ENCODE data around the gene NELFB. TPM values are rescaled to one million over a fixed set of nuclear protein-coding genes. Genes with fewer than 3 reads are reported as not detected.

NELFB gene
- total and polyA plus RNA-seq, 9 of the 15 experiments (the other 6 are each of a cell fraction or from before 2014, with no cell fraction given): 0.24 to 84.0 (median 29.7) TPM

DNA sequence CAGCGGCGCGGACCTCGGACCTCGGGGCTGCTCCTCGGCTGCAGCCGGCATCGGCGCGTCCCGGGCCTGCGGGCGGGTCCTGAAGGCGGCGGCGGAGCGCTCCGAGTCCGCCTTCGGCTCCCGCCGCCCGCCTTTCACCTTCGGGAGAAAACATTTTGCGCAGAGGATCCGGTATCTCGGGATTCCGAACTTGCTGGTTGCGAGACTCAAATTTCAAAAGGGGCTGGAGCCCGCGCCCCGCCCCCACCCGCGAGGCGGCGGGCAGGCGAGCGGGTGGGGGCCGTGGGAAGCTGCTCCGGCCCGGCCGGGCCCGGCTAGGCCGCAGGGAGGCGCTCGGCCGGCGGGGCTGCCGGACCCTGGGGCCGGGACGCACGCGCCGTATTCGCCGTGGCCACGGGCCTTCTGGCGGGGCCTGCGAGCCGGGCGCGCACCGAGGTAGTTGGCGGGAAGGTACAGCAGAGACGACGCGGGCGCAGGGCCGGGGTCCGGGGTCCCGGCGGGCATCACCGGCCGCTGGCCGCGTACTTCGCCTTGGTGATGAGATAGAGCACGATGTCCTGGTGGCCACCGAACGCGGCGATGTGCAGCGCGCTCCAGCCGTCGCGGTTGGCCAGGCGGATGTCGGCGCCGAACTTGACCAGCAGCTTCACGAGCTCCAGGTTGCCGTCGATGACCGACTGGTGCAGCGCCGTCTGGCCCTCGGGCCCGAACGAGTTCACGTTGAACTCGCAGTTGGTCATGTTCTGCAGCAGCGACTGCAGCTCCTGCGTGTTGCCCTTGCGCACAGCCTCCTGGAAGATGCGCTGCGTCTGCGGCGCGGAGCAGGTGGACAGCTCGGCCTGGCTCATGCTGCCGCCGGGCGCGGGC lies 46.2 kb downstream of the NELFB start (continued):
- TF ChIP-seq, protein P1, sequence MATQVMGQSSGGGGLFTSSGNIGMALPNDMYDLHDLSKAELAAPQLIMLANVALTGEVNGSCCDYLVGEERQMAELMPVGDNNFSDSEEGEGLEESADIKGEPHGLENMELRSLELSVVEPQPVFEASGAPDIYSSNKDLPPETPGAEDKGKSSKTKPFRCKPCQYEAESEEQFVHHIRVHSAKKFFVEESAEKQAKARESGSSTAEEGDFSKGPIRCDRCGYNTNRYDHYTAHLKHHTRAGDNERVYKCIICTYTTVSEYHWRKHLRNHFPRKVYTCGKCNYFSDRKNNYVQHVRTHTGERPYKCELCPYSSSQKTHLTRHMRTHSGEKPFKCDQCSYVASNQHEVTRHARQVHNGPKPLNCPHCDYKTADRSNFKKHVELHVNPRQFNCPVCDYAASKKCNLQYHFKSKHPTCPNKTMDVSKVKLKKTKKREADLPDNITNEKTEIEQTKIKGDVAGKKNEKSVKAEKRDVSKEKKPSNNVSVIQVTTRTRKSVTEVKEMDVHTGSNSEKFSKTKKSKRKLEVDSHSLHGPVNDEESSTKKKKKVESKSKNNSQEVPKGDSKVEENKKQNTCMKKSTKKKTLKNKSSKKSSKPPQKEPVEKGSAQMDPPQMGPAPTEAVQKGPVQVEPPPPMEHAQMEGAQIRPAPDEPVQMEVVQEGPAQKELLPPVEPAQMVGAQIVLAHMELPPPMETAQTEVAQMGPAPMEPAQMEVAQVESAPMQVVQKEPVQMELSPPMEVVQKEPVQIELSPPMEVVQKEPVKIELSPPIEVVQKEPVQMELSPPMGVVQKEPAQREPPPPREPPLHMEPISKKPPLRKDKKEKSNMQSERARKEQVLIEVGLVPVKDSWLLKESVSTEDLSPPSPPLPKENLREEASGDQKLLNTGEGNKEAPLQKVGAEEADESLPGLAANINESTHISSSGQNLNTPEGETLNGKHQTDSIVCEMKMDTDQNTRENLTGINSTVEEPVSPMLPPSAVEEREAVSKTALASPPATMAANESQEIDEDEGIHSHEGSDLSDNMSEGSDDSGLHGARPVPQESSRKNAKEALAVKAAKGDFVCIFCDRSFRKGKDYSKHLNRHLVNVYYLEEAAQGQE (IDR thresholded peaks at IDR 0.05; ENCODE audit: borderline replicate concordance): peak; percentile 27; the same call in 1 of the 2 replicates
- TF ChIP-seq, protein P1 (CRISPR knock-in tag; IDR thresholded peaks at IDR 0.05; ENCODE audit: low read depth): peak; percentile 55; the same call in 1 of the 2 replicates
- no peak for TF ChIP-seq ELF2 (CRISPR knock-in tag; IDR thresholded peaks at IDR 0.05)
- TF ChIP-seq, protein P2, sequence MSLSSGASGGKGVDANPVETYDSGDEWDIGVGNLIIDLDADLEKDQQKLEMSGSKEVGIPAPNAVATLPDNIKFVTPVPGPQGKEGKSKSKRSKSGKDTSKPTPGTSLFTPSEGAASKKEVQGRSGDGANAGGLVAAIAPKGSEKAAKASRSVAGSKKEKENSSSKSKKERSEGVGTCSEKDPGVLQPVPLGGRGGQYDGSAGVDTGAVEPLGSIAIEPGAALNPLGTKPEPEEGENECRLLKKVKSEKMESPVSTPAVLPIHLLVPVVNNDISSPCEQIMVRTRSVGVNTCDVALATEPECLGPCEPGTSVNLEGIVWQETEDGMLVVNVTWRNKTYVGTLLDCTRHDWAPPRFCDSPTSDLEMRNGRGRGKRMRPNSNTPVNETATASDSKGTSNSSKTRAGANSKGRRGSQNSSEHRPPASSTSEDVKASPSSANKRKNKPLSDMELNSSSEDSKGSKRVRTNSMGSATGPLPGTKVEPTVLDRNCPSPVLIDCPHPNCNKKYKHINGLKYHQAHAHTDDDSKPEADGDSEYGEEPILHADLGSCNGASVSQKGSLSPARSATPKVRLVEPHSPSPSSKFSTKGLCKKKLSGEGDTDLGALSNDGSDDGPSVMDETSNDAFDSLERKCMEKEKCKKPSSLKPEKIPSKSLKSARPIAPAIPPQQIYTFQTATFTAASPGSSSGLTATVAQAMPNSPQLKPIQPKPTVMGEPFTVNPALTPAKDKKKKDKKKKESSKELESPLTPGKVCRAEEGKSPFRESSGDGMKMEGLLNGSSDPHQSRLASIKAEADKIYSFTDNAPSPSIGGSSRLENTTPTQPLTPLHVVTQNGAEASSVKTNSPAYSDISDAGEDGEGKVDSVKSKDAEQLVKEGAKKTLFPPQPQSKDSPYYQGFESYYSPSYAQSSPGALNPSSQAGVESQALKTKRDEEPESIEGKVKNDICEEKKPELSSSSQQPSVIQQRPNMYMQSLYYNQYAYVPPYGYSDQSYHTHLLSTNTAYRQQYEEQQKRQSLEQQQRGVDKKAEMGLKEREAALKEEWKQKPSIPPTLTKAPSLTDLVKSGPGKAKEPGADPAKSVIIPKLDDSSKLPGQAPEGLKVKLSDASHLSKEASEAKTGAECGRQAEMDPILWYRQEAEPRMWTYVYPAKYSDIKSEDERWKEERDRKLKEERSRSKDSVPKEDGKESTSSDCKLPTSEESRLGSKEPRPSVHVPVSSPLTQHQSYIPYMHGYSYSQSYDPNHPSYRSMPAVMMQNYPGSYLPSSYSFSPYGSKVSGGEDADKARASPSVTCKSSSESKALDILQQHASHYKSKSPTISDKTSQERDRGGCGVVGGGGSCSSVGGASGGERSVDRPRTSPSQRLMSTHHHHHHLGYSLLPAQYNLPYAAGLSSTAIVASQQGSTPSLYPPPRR (CRISPR knock-in tag; IDR thresholded peaks at IDR 0.05; ENCODE audit: borderline replicate concordance): 0 out of 2 replicates have a peak, but pooled peaks have one; percentile 41
- no peak for TF ChIP-seq EZH2 (IDR thresholded peaks at IDR 0.05; ENCODE audit: borderline replicate concordance, low read depth, low read length)
- TF ChIP-seq ZNF589 (CRISPR knock-in tag; IDR thresholded peaks at IDR 0.05; ENCODE audit: low read depth): no peak
- TF ChIP-seq, protein P3, sequence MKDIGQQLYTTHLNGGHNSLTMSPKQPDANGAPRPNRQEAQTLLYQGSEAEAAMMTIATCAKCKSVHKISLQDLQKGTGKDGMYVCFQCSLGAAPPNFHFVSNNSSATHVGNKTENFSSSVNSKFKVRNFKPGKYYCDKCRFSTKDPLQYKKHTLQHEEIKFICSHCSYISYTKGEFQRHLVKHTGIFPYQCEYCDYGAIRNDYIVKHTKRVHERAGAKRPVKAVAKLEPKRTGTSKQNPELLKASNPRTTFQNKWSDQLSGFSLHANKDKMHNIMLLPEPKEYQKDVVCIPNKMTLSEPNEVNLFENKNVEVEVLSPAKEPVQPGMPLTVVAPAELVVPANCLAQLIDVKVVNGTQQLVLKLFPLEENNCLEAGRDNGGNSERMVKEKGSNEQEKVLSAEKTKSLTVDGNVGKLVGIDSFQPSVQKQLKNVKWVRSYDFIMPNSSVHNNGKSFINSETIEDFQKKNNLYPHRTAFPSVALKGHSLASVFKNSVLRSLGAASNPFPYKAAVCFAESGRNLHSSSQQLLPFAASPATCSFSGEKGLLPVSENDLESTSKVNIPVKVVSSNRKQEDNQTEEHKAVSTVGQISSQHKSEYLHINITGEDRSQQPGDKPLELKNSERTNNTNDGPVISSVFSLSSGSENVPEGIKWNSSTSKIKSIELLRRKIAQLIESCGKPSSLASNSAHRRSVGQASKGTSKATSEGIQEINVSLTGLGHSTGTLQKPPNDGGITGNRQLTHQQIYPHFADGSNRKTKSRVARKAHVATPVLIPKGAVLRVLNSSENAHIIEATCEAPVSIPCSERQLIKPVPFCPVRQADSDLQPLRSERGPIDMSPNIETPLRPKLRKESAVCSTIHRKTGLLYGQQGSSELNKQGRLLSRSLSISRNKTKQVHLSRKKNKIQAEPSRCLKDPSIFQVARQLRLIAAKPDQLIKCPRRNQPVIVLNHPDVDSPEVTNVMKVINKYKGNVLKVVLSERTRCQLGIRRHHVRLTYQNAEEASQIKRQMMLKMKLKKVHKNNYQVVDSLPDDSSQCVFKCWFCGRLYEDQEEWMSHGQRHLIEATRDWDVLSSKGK (CRISPR knock-in tag; IDR thresholded peaks at IDR 0.05): no peak
- peak; percentile 59; the same call in 1 of the 2 replicates for TF ChIP-seq HDAC6 (IDR thresholded peaks at IDR 0.05; ENCODE audit: low read depth, low read length)
- TF ChIP-seq ZNF408 (CRISPR knock-in tag; IDR thresholded peaks at IDR 0.05; ENCODE audit: low read depth): no peak
